Gastrocnemius medialis (tissue), 4 donors: ENCODE measurements around the gene RPRD1B. TPM values are rescaled to one million over a fixed set of nuclear protein-coding genes. Genes with fewer than 3 reads are reported as not detected.

Experiments used
- ATAC-seq, 2 donors: fragments of 150-250 bp; one replicate each; pipeline ENCODE4 v1.9.1; 2016
- DNase-seq, 2 donors: peaks; one replicate each; pipeline ENCODE4 v3.0.0-alpha.2; 2019
- H3K27ac ChIP-seq, 4 donors: fragments of 200-600 bp; sonication (generic); 1 replicate in 1 of 4; 2 replicates in 3 of 4; pipeline ENCODE4 v1.5.1; 2016 to 2018; ENCODE audit warnings: mild to moderate bottlenecking in 2 of 4, moderate library complexity in 1 of 4
- H3K27me3 ChIP-seq, 3 donors: fragments of 200-600 bp; sonication (generic) in 2 of 3; 1 replicate in 1 of 3; 2 replicates in 2 of 3; pipeline versions ENCODE4 v1.5.1 to v1.6.0; 2016 to 2019; ENCODE audit warnings: mild to moderate bottlenecking in 1 of 3, moderate library complexity in 1 of 3
- H3K36me3 ChIP-seq, 2 donors: fragments of 200-600 bp; sonication (generic) in 1 of 2; one replicate each; pipeline ENCODE4 v1.5.1; 2017 to 2018
- H3K4me1 ChIP-seq, 2 donors: fragments of 200-600 bp; sonication (generic) in 1 of 2; one replicate each; pipeline ENCODE4 v1.5.1; 2016 to 2017; ENCODE audit warnings: mild to moderate bottlenecking in 2 of 2
- H3K4me3 ChIP-seq, 4 donors: fragments of 200-600 bp; sonication (generic) in 3 of 4; 1 replicate in 1 of 4; 2 replicates in 3 of 4; pipeline ENCODE4 v1.5.1; 2016 to 2019; ENCODE audit warnings: mild to moderate bottlenecking in 2 of 4
- H3K9me3 ChIP-seq, 3 donors: fragments of 200-600 bp; sonication (generic) in 2 of 3; 1 replicate in 1 of 3; 2 replicates in 2 of 3; pipeline ENCODE4 v1.5.1; 2016 to 2019
- POLR2A ChIP-seq, 2 donors: fragments of 450-650 bp; IDR thresholded peaks; one replicate each; pipeline ENCODE4 v1.6.1; 2017; ENCODE audit warnings: antibody characterized with exemption in 2 of 2, mild to moderate bottlenecking in 2 of 2, moderate library complexity in 2 of 2
- in situ Hi-C, 4 donors: fragments of 200-750 bp; cut with MboI; loops; one replicate each; pipeline versions ENCODE4 v1.15.0 to v1.8.0; 2017; ENCODE audit warnings: low sequenced_read_pairs in 4 of 4
- intact Hi-C: fragments of 100-400 bp; cut with DNase I; formaldehyde crosslinking; loops from one replicate; pipeline ENCODE4 v1.15.1; 2023; ENCODE audit warnings: low total_unique reads
- total RNA-seq, 4 donors: library from RNA; depleted of rRNA; stranded (reverse); fragments of >200 nt; gene quantifications; one replicate each; pipeline versions ENCODE4 v1.1.0 to v1.2.3, GENCODE V29; 2016
- TF ChIP-seq, protein P1 (sequence below), 5 experiments: fragments of 450-650 bp in 3 of 5; fragments of 200-600 bp in 2 of 5; sonication (generic) in 2 of 5; IDR thresholded peaks in 4 of 5; conservative IDR thresholded peaks in 1 of 5; 1 replicate in 4 of 5; 2 replicates in 1 of 5; pipeline ENCODE4 v1.5.1; 2016 to 2019; ENCODE audit warnings: antibody characterized with exemption in 5 of 5, mild to moderate bottlenecking in 3 of 5, moderate library complexity in 3 of 5

RPRD1B gene
- total RNA-seq, 4 donors from 2014 or later = 25.2 to 61.0 (median 40.6) TPM

DNA sequence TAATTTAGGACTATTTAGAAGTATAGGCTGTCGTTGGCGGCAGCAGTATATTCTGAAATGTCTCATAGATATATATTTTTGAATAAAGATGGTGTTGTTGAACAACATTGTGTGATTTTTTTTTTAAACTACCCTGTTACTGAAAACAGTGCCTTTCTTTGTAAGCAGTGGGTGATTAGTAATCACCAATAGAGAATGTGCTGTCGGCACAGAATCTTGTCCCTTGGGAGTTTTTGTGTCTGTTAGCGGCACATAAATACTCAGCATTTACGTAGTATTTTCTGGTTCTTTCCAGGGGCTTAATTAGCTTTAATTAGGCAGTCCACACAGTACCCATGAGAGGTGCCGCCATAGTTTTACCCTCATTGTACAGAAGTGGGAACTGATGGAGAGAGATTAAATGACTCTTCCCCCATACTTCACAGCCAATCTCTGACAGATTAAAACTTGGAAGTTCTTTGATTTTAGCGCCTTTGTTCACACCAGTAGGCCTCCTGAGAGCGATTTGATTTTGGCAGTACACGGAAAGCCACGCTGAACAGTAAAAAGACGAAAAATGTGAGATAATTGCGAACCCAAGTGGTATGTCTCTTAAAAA lies 58.8 kb downstream of the RPRD1B start:
- peak overlapping the region; percentile 12 to 64 (median 46) for H3K27ac ChIP-seq

DNA sequence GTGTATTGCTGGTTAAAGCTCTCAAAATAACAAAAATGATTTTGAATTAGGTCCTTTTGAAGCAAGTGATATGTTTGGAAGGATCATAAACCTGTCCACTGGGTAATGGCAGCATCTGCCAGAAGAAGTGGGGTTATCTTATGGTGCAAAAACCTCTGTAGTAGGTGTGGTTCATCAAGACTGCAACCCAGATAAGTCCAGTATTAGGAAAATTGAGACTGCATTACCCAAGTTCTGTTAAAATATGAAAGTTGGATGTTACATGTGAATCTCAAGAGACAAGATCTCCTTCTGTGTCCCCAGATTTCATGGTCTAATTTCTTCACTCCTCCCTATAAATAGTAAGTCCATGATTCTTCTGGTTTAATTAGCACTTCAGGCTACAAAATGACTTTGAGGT lies 59.4 kb downstream of the RPRD1B start:
- in situ Hi-C loops (no loop called here), intact Hi-C loops (no loop called here)
- ATAC-seq (no peak), DNase-seq (no peak)
- Histone ChIP-seq H3K4me3 (no peak overlapping the region), H3K4me1 (peaks cover 45 to 47% of the 10 kb centered on the region in 2 donors), H3K27ac (peak overlapping the region; percentile 5 to 75 (median 40)), H3K27me3 (no peaks in the 10 kb centered on the region), H3K9me3 (no peaks in the 10 kb centered on the region), H3K36me3 (peaks cover 0 to 28% of the 10 kb centered on the region in 2 donors)
- TF ChIP-seq POLR2A (IDR thresholded peaks at IDR 0.05) = no peak
- TF ChIP-seq, protein P1, sequence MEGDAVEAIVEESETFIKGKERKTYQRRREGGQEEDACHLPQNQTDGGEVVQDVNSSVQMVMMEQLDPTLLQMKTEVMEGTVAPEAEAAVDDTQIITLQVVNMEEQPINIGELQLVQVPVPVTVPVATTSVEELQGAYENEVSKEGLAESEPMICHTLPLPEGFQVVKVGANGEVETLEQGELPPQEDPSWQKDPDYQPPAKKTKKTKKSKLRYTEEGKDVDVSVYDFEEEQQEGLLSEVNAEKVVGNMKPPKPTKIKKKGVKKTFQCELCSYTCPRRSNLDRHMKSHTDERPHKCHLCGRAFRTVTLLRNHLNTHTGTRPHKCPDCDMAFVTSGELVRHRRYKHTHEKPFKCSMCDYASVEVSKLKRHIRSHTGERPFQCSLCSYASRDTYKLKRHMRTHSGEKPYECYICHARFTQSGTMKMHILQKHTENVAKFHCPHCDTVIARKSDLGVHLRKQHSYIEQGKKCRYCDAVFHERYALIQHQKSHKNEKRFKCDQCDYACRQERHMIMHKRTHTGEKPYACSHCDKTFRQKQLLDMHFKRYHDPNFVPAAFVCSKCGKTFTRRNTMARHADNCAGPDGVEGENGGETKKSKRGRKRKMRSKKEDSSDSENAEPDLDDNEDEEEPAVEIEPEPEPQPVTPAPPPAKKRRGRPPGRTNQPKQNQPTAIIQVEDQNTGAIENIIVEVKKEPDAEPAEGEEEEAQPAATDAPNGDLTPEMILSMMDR (IDR thresholded peaks at IDR 0.05 in 4 of 5, conservative IDR thresholded peaks at IDR 0.05 in 1 of 5) = no peak

More for the DNA sequence above, 58.8 kb downstream of the RPRD1B start:
- Histone ChIP-seq H3K4me1 (peaks cover 45 to 47% of the 10 kb centered on the region in 2 donors), H3K27me3 (no peaks in the 10 kb centered on the region), H3K4me3 (no peak overlapping the region), H3K36me3 (peaks cover 0 to 34% of the 10 kb centered on the region in 2 donors), H3K9me3 (no peaks in the 10 kb centered on the region)
- in situ Hi-C loops (no loop called here), intact Hi-C loops (no loop called here)
- no peak for ATAC-seq
- DNase-seq = no peak
- TF ChIP-seq, protein P1 (IDR thresholded peaks at IDR 0.05 in 4 of 5, conservative IDR thresholded peaks at IDR 0.05 in 1 of 5) = no peak
- no peak for TF ChIP-seq POLR2A (IDR thresholded peaks at IDR 0.05)

DNA sequence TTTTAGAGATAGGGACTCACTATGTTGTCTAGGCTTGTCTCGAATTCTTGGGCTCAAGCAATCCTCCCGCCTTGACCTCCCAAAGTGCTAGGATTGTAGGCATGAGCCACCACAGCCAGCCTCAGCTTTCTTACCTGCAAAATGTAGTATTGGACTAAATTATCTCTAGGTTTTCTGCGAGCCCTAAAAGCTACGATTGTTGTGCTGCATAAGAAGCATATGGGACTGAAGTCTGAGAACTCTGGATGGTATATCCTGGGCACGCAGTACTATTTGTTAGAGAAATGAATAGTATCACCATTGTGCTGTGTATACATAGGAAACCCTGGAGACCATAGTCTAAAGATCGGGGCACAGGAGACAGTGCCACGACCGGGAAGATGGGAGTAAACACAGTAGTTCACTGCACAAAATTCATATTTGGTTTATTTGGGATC lies 60.1 kb downstream of the RPRD1B start:
- Histone ChIP-seq H3K27me3 (no peaks in the 10 kb centered on the region), H3K4me1 (peaks cover 45 to 47% of the 10 kb centered on the region in 2 donors), H3K36me3 (peaks cover 0 to 21% of the 10 kb centered on the region in 2 donors), H3K9me3 (no peaks in the 10 kb centered on the region), H3K4me3 (no peak overlapping the region), H3K27ac (peak overlapping the region; percentile 55 to 75 (median 63))
- no peak for ATAC-seq
- in situ Hi-C loops = no loop called here
- no peak for DNase-seq
- TF ChIP-seq, protein P1 (IDR thresholded peaks at IDR 0.05 in 4 of 5, conservative IDR thresholded peaks at IDR 0.05 in 1 of 5) = no peak
- TF ChIP-seq POLR2A (IDR thresholded peaks at IDR 0.05) = no peak
- intact Hi-C loops = no loop called here

GRCh38 chr20:38094373-38094891 lies 60.9 kb downstream of the RPRD1B start:
- TF ChIP-seq, protein P1 (IDR thresholded peaks at IDR 0.05 in 4 of 5, conservative IDR thresholded peaks at IDR 0.05 in 1 of 5) = no peak
- TF ChIP-seq POLR2A (IDR thresholded peaks at IDR 0.05) = no peak
- H3K27me3 ChIP-seq = no peaks in the 10 kb centered on the region
- H3K4me1 ChIP-seq = peaks cover 45 to 47% of the 10 kb centered on the region in 2 donors
- no peaks in the 10 kb centered on the region for H3K9me3 ChIP-seq
- peaks cover 0 to 13% of the 10 kb centered on the region in 2 donors for H3K36me3 ChIP-seq
- H3K4me3 ChIP-seq = no peak overlapping the region
- peak; percentile 42 to 77 for DNase-seq
- ATAC-seq = peak; percentile 68 to 86
- H3K27ac ChIP-seq = peak overlapping the region; percentile 55 to 75 (median 63)
- intact Hi-C loops = no loop called here
- in situ Hi-C loops = no loop called here
